ENCODE results near the gene ENOSF1.

The ENOSF1 gene

DNA sequence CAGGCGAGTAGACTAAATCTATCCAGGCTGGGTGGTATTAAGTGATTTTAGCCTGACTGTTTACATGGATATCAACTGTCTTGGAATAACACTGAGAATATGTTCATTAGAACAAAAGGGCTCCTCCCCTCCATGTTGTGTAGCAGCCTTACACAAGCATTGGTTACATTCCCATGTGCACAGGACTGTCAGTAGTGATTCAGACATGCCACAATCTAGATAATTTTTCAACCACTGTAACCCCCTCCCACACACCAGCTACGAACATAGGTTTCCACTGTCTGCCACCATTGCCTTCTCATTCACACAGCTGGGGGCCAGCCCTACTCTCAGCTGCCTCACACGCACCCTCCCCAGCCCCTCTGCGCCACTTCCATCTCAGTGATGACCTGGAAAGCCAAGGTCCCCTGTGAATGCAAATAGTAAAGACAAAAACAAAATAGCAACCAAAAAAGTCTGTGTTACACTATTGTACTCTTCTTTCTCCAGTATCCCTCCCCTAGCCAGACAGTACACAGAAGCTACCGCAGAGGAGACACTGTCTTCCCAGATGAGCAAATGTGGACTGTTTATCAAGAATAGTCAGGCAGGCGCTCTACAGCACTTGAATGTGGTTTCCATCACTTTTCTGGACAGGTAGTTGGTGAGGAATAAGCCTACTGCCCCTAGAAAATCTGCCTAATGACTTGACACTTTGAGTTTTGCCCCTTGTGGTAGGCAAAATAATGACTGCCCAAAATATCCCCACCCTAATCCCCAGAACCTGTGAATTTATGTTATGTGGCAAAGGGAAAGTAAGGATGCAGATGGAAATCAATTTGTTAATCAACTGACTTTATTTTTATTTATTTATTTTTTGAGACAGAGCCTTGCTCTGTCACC, 82.9 kb downstream of the ENOSF1 start:
- DNase-seq, result peak; percentile 42

DNA sequence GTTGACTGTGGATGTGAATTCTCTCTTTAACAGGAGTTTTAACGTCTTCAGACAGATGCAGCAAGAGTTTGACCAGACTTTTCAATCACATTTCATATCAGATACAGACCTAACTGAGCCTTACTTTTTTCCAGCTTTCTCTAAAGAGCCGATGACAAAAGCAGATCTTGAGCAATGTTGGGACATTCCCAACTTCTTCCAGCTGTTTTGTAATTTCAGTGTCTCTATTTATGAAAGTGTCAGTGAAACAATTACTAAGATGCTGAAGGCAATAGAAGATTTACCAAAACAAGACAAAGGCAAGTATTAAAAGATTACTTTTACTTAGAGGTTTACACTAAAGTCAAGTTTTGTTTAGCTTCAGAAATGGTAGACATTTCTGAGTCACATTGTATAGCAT, 85.2 kb downstream of the ENOSF1 start:
- no peak for DNase-seq

DNA sequence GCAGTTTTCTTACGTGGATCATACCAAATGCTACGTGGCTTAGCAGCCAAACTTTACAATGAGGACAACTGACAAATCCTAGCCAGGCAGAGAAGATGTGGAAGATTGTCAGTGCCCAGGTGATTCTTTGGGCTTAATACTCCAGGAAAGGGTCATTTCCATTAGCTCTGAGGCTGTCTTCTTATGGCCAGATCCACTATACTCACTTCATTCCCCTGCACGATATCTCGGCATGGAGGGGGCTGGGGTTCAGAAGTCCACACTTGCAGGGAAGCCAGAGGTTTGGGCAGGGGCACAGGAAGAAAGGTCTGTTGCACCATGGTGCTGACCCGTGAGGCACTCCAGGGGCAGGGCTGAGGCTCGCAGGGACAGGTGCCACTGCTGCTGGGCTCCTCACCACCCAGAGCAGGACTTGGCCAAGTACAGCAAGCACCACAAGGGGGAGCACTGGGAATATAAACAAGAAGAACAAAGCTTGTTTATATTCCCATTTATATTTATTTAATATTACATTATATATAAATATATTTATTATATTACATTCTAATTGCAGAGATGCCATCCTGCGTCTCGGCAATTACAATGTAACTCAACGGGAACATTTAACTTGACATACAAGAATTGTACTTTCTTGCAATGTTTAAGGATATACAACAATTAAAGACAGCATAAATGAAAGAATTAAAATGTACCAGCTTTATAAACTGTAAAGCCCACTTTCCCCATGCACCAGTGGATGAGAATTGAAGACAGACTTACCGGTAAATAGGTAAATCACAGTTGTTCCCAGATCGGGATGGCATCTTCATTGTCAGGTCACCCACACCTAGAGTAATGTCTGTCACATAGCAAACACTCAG, 88.4 kb downstream of the ENOSF1 start:
- peak; percentile 89 for DNase-seq

- DNase-seq, result no peak
Observed at GRCh38 chr18:622289-622688, 90.1 kb downstream of the ENOSF1 start.

DNA sequence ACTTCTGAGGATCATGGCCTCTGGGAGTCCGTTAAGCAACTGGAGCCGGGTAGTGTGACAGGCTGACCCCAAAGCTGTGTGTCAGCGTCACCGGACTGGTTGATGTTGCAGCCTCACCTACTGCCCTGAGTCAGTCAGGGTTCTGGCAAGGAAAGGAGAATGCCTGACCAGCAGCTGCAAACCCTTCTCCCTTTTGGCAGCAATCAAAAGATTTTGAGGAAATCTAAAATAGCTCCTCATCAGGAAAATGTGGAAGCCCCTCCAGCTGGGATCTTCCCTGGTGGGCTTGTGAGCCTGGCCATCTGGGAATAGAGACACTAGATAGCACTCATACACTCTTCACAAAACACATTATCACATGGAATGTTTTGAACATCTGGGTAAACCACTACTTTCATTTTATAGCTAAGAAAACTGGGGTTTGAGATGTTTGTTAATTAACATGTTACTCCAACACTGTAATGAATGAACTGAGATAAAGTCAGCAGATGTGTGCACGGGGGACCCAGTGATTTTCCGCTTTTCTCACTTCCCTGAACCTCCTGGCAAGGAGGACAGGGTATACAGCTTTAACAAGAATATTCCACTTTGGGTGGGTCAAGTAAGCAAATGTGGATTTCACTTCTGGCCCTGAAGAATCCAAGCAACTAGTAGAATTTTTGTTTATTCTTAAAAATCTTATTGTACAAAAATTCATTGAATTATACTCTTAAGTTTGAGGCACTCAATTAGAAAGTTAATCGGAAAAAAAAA, 91.0 kb downstream of the ENOSF1 start:
- DNase-seq, result no peak

All from hematopoietic multipotent progenitor cell treated with erythropoietin and hydrocortisone succinate and interleukin-3 and kit ligand, for 4 days (in vitro differentiated cells).